ENCODE results near the gene ERICH6. TPM values are rescaled to one million over a fixed set of nuclear protein-coding genes. Genes with fewer than 3 reads are reported as not detected.

ERICH6 gene
- total and polyA plus RNA-seq, 10 of the 15 experiments (the other 5 are each of a cell fraction or from before 2014, with no cell fraction given): 0.04 to 0.40 (median 0.22) TPM; not detected in 6

- WGBS (ENCODE audit: insufficient coverage, insufficient replicate concordance, low lambda C conversion rate, missing lambda C conversion rate): 63% methylated on average over 2 of the region's 2 CpGs
- Histone ChIP-seq H4K20me1 (ENCODE audit: control insufficient read depth, insufficient read depth) (no peaks in the 10 kb centered on the region), H3K27me3 (replicated peaks in 1 of 2; ENCODE audit: control insufficient read depth in 2 of 2, insufficient read depth in 2 of 2, low read length in 1 of 2) (no peaks in the 10 kb centered on the region), H3K9me3 (replicated peaks; ENCODE audit: control insufficient read depth, insufficient read depth, low read length) (no peaks in the 10 kb centered on the region), H3K36me3 (ENCODE audit: control insufficient read depth in 2 of 2, insufficient read depth in 2 of 2, low read length in 1 of 2) (no peaks in the 10 kb centered on the region), H2AFZ (ENCODE audit: control insufficient read depth, low read depth, low read length) (no peak overlapping the region), H3K4me2 (ENCODE audit: control insufficient read depth, insufficient read depth) (no peak overlapping the region), H3K4me1 (ENCODE audit: control insufficient read depth, insufficient read depth, low read length) (peaks cover 5% of the 10 kb centered on the region), H3K27ac (ENCODE audit: control insufficient read depth, insufficient read depth) (no peak overlapping the region), H3K79me2 (ENCODE audit: control insufficient read depth, insufficient read depth, low read length) (no peaks in the 10 kb centered on the region), H3K4me3 (no peak overlapping the region), H3K9ac (ENCODE audit: control insufficient read depth, insufficient read depth, low read length) (no peak overlapping the region)
- no peak for DNase-seq (ENCODE audit: low read depth, low spot score)
- ChIA-PET CTCF (interaction anchor here (0.7 to 1.1 kb wide), 2 partner anchors 23 to 455 kb away, joined by 3 read pairs; no protein-coding TSS in a partner anchor), SMC1A (ENCODE audit: uncharacterized antibody, unreplicated experiment) (interaction anchor here (0.6 to 0.7 kb wide), 2 partner anchors 449 to 715 kb away, joined by 3 to 4 read pairs; no protein-coding TSS in a partner anchor), POLR2A (interaction anchor here (0.7 kb wide), 1 partner anchor 51 kb away, joined by 3 read pairs; no protein-coding TSS in a partner anchor), RAD21 (ENCODE audit: unreplicated experiment) (interaction anchor here (0.6 to 1.4 kb wide), 2 partner anchors 19 to 93 kb away, joined by 3 to 4 read pairs; no protein-coding TSS in a partner anchor)
- TF ChIP-seq TCF7 (IDR thresholded peaks at IDR 0.05; ENCODE audit: borderline replicate concordance) (no peak), GATAD2B (conservative IDR thresholded peaks at IDR 0.05; ENCODE audit: low read depth) (no peak), TAF1 (IDR thresholded peaks at IDR 0.05; ENCODE audit: borderline replicate concordance, low read depth, low read length) (no peak), HDAC2 (IDR thresholded peaks at IDR 0.05) (no peak), SPI1 (IDR thresholded peaks at IDR 0.05; ENCODE audit: borderline replicate concordance, insufficient read depth, low read depth, low read length) (no peak)
- TF ChIP-seq, protein P1, sequence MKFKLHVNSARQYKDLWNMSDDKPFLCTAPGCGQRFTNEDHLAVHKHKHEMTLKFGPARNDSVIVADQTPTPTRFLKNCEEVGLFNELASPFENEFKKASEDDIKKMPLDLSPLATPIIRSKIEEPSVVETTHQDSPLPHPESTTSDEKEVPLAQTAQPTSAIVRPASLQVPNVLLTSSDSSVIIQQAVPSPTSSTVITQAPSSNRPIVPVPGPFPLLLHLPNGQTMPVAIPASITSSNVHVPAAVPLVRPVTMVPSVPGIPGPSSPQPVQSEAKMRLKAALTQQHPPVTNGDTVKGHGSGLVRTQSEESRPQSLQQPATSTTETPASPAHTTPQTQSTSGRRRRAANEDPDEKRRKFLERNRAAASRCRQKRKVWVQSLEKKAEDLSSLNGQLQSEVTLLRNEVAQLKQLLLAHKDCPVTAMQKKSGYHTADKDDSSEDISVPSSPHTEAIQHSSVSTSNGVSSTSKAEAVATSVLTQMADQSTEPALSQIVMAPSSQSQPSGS (IDR thresholded peaks at IDR 0.05; ENCODE audit: low read length): no peak
- ATAC-seq: no peak
- intact Hi-C loops (cut with micrococcal nuclease; ENCODE audit: unreplicated experiment): no loop called here
- no TSS peak for BruUV-seq (replicated peaks)
- in situ Hi-C loops (cut with MboI): no loop called here
- no peak for FAIRE-seq
Observed at GRCh38 chr3:150699068-150699639, 4.6 kb downstream of the ERICH6 start.

GRCh38 chr3:150697646-150698045 is 6.1 kb downstream of the ERICH6 start:
- no TSS peak for BruUV-seq (replicated peaks)
- CTCF ChIA-PET: no interaction called here
- Histone ChIP-seq H3K79me2 (ENCODE audit: control insufficient read depth, insufficient read depth, low read length) (no peaks in the 10 kb centered on the region), H3K9me3 (replicated peaks; ENCODE audit: control insufficient read depth, insufficient read depth, low read length) (no peaks in the 10 kb centered on the region), H3K4me3 (no peak overlapping the region), H3K36me3 (ENCODE audit: control insufficient read depth in 2 of 2, insufficient read depth in 2 of 2, low read length in 1 of 2) (no peaks in the 10 kb centered on the region), H3K27ac (ENCODE audit: control insufficient read depth, insufficient read depth) (no peak overlapping the region), H3K9ac (ENCODE audit: control insufficient read depth, insufficient read depth, low read length) (no peak overlapping the region), H3K4me2 (ENCODE audit: control insufficient read depth, insufficient read depth) (no peak overlapping the region), H2AFZ (ENCODE audit: control insufficient read depth, low read depth, low read length) (no peak overlapping the region), H3K27me3 (replicated peaks in 1 of 2; ENCODE audit: control insufficient read depth in 2 of 2, insufficient read depth in 2 of 2, low read length in 1 of 2) (no peaks in the 10 kb centered on the region), H3K4me1 (ENCODE audit: control insufficient read depth, insufficient read depth, low read length) (no peaks in the 10 kb centered on the region), H4K20me1 (ENCODE audit: control insufficient read depth, insufficient read depth) (no peaks in the 10 kb centered on the region)
- intact Hi-C loops (cut with micrococcal nuclease; ENCODE audit: unreplicated experiment) (no loop called here), in situ Hi-C loops (cut with MboI) (no loop called here)
- ATAC-seq: no peak
- no peak for DNase-seq (ENCODE audit: low read depth, low spot score)
- SMC1A ChIA-PET (ENCODE audit: uncharacterized antibody, unreplicated experiment): no interaction called here
- POLR2A ChIA-PET: no interaction called here
- FAIRE-seq: no peak
- TF ChIP-seq, protein P2, sequence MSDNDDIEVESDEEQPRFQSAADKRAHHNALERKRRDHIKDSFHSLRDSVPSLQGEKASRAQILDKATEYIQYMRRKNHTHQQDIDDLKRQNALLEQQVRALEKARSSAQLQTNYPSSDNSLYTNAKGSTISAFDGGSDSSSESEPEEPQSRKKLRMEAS (IDR thresholded peaks at IDR 0.05; ENCODE audit: low read depth, low read length): no peak
- TF ChIP-seq PML (IDR thresholded peaks at IDR 0.05; ENCODE audit: low read length) (no peak), LARP7 (IDR thresholded peaks at IDR 0.05) (no peak), HDAC2 (IDR thresholded peaks at IDR 0.05) (no peak), ZNF207 (IDR thresholded peaks at IDR 0.05; ENCODE audit: borderline replicate concordance) (no peak), CHD1 (IDR thresholded peaks at IDR 0.05; ENCODE audit: low read depth, low read length) (no peak), TCF7 (IDR thresholded peaks at IDR 0.05; ENCODE audit: borderline replicate concordance) (no peak), CBX5 (IDR thresholded peaks at IDR 0.05; ENCODE audit: low read depth) (no peak), EGR1 (IDR thresholded peaks at IDR 0.05; ENCODE audit: borderline replicate concordance in 1 of 2, low read depth in 2 of 2, low read length in 2 of 2) (no peak), STAT1 (conservative IDR thresholded peaks at IDR 0.05) (no peak), RUNX3 (IDR thresholded peaks at IDR 0.05; ENCODE audit: low read length) (no peak), KAT2A (conservative IDR thresholded peaks at IDR 0.05; ENCODE audit: control insufficient read depth, low read depth, low read length) (no peak)
- TF ChIP-seq, protein P1 (IDR thresholded peaks at IDR 0.05; ENCODE audit: low read length): no peak
- RAD21 ChIA-PET (ENCODE audit: unreplicated experiment): no interaction called here
